K562 (cell line): Measurements from ENCODE around the gene ASPRV1. TPM values are rescaled to one million over a fixed set of nuclear protein-coding genes. Genes with fewer than 3 reads are reported as not detected.

Experiments
- ATAC-seq: fragments of 200-7000 bp; cut with Tn5 transposase; 3 replicates; pipeline ENCODE4 v1.9.1; 2020; ENCODE audit warnings: moderate library complexity
- BruUV-seq: library from RNA; stranded (reverse); fragments of 400-500 nt; replicated peaks from 2 replicates; lab custom pipeline; 2021; lab: Mats Ljungman, UMichigan
- CTCF ChIA-PET: fragments of 300-600 bp; formaldehyde crosslinking; extraction: SDS; loops from one replicate; lab custom pipeline; 2021; ENCODE audit warnings: low intra/inter-chr PET ratio; lab: Yijun Ruan, JAX
- POLR2A ChIA-PET: fragments of 300-600, 350-650 bp; sonication (Branson Sonifier 250); formaldehyde crosslinking; extraction: SDS; loops from one replicate; lab custom pipeline; 2021; ENCODE audit warnings: antibody characterized with exemption, inconsistent platforms; lab: Yijun Ruan, JAX
- DNase-seq, 4 experiments: peaks; one replicate each; pipeline versions ENCODE4 v3.0.0 to v3.0.0-alpha.2; 2011 to 2018; ENCODE audit warnings: low spot score in 3 of 4, mixed read lengths in 3 of 4; ENCODE audit errors: extremely low read depth in 1 of 4
- FAIRE-seq: peaks from 2 replicates; lab custom pipeline; 2011; peaks lifted over from hg19 to GRCh38; lab: Jason Lieb, UNC
- H2AFZ ChIP-seq: 2 replicates; pipeline ENCODE4 v1.6.0; 2011; ENCODE audit warnings: low read depth, low read length, control low read depth, inconsistent platforms
- H3K27ac ChIP-seq: fragments of 200-600 bp; 3 replicates; pipeline ENCODE4 v1.8.0; 2011; ENCODE audit warnings: low read depth, mild to moderate bottlenecking, control low read depth, inconsistent platforms, low read length, moderate library complexity, mixed read lengths; ENCODE audit errors: extremely low read depth
- H3K27me3 ChIP-seq, 2 experiments: fragments of 300-600 bp in 1 of 2; 2 replicates in 1 of 2; 3 replicates in 1 of 2; pipeline versions ENCODE4 v1.6.0 to v1.8.0; 2011; ENCODE audit warnings: inconsistent platforms in 2 of 2, low read length in 2 of 2, mild to moderate bottlenecking in 1 of 2, mixed read lengths in 1 of 2, moderate library complexity in 1 of 2; ENCODE audit not compliant: control insufficient read depth in 2 of 2, insufficient read depth in 2 of 2
- H3K36me3 ChIP-seq: fragments of 300-600 bp; 3 replicates; pipeline ENCODE4 v1.8.0; 2011; ENCODE audit warnings: mild to moderate bottlenecking, low read length, inconsistent platforms; ENCODE audit not compliant: control insufficient read depth, insufficient read depth
- H3K4me1 ChIP-seq, 2 experiments: fragments of 200-600 bp in 1 of 2; replicated peaks in 1 of 2; 2 replicates in 1 of 2; 3 replicates in 1 of 2; pipeline versions ENCODE4 v1.5.1 to v1.8.0; 2011; ENCODE audit warnings: inconsistent platforms in 2 of 2, low read length in 2 of 2, mild to moderate bottlenecking in 1 of 2, mixed read lengths in 1 of 2, moderate library complexity in 1 of 2; ENCODE audit not compliant: control insufficient read depth in 2 of 2, insufficient read depth in 2 of 2
- H3K4me2 ChIP-seq: 2 replicates; pipeline ENCODE4 v1.6.1; 2011; ENCODE audit warnings: low read length, control low read depth, inconsistent platforms, mixed read lengths; ENCODE audit not compliant: insufficient read depth
- H3K4me3 ChIP-seq: fragments of 200-600 bp; sonication (generic), shearing (Covaris generic); 2 replicates; pipeline ENCODE4 v1.5.1; 2016; ENCODE audit warnings: control low read depth, inconsistent platforms
- H3K79me2 ChIP-seq: fragments of 200-600 bp; 3 replicates; pipeline ENCODE4 v1.8.0; 2011; ENCODE audit warnings: low read length, inconsistent platforms; ENCODE audit not compliant: control insufficient read depth, insufficient read depth
- H3K9ac ChIP-seq, 2 experiments: 2 replicates each; pipeline versions ENCODE4 v1.6.0 to v1.6.1; 2011; ENCODE audit warnings: low read depth in 2 of 2, low read length in 2 of 2, control low read depth in 1 of 2, inconsistent platforms in 1 of 2, mild to moderate bottlenecking in 1 of 2, mixed read lengths in 1 of 2; ENCODE audit not compliant: insufficient read depth in 1 of 2
- H3K9me1 ChIP-seq: one replicate; pipeline ENCODE4 v1.6.0; 2011; ENCODE audit warnings: inconsistent platforms, mild to moderate bottlenecking, low read length, moderate library complexity; ENCODE audit not compliant: control insufficient read depth, insufficient read depth
- H3K9me3 ChIP-seq: replicated peaks from 2 replicates; pipeline ENCODE4 v1.5.1; 2011; ENCODE audit warnings: low read depth, low read length, inconsistent platforms; ENCODE audit not compliant: control insufficient read depth, insufficient read depth
- H4K20me1 ChIP-seq: replicated peaks from 2 replicates; pipeline ENCODE4 v1.6.1; 2011; ENCODE audit warnings: low read length, inconsistent platforms, mixed read lengths; ENCODE audit not compliant: control insufficient read depth, insufficient read depth
- BRD9 ChIP-seq: fragments of 450-650 bp; IDR thresholded peaks from 2 replicates; pipeline ENCODE4 v1.6.1; 2018; ENCODE audit warnings: low read depth; ENCODE audit not compliant: partially characterized antibody
- DMBX1 ChIP-seq: fragments of 250-450 bp; sonication (Bioruptor Pico); IDR thresholded peaks from 2 replicates; pipeline ENCODE4 v1.8.0; 2022; ENCODE audit warnings: inconsistent platforms, mild to moderate bottlenecking, moderate library complexity, borderline replicate concordance
- ELK1 ChIP-seq: sonication (generic); formaldehyde crosslinking; IDR thresholded peaks from 2 replicates; pipeline ENCODE4 v1.8.1; 2022; ENCODE audit warnings: missing genetic modification reagents
- ESRRA ChIP-seq: fragments of 450-650 bp; IDR thresholded peaks from 2 replicates; pipeline ENCODE4 v1.6.1; 2014; ENCODE audit warnings: low read depth, mild to moderate bottlenecking, moderate library complexity, borderline replicate concordance
- MAZ ChIP-seq, 2 experiments: fragments of 450-650 bp in 1 of 2; sonication (generic) in 1 of 2; formaldehyde crosslinking; IDR thresholded peaks in 1 of 2; conservative IDR thresholded peaks in 1 of 2; 2 replicates each; pipeline versions ENCODE4 v1.4.0 to v1.5.0; 2020; ENCODE audit warnings: mild to moderate bottlenecking in 1 of 2, missing genetic modification reagents in 1 of 2
- MIER1 ChIP-seq: fragments of 450-650 bp; IDR thresholded peaks from 2 replicates; pipeline ENCODE4 v1.6.1; 2016; ENCODE audit warnings: antibody characterized with exemption, mild to moderate bottlenecking, low read depth
- NR2C1 ChIP-seq, 2 experiments: fragments of 450-650 bp; IDR thresholded peaks; 2 replicates each; pipeline ENCODE4 v1.6.1; 2017; ENCODE audit warnings: mild to moderate bottlenecking in 2 of 2, antibody characterized with exemption in 1 of 2, inconsistent platforms in 1 of 2, missing compliant biosample characterization in 1 of 2, missing genetic modification characterization in 1 of 2
- NR2C2 ChIP-seq, 2 experiments: fragments of 200-800 bp in 1 of 2; sonication (Bioruptor generic) in 1 of 2; sonication (generic) in 1 of 2; formaldehyde crosslinking in 1 of 2; IDR thresholded peaks; 2 replicates each; pipeline versions ENCODE4 v1.6.1 to v1.8.0; 2016 to 2022; ENCODE audit warnings: mild to moderate bottlenecking in 1 of 2, missing compliant biosample characterization in 1 of 2, missing genetic modification characterization in 1 of 2, missing genetic modification reagents in 1 of 2
- PBX2 ChIP-seq, 2 experiments: IDR thresholded peaks in 1 of 2; conservative IDR thresholded peaks in 1 of 2; 2 replicates each; pipeline ENCODE4 v1.6.1; 2016; ENCODE audit warnings: low read depth in 2 of 2, mild to moderate bottlenecking in 1 of 2, missing compliant biosample characterization in 1 of 2, missing genetic modification characterization in 1 of 2, moderate library complexity in 1 of 2
- RHOXF2B ChIP-seq: fragments of 250-450 bp; sonication (Bioruptor Pico); conservative IDR thresholded peaks from 2 replicates; pipeline ENCODE4 v1.5.1; 2021
- SIN3A ChIP-seq, 2 experiments: fragments of 150-350 bp in 1 of 2; IDR thresholded peaks; 2 replicates each; pipeline ENCODE4 v1.6.1; 2011 to 2016; ENCODE audit warnings: borderline replicate concordance in 2 of 2, low read depth in 2 of 2, low read length in 2 of 2, mild to moderate bottlenecking in 2 of 2, moderate library complexity in 2 of 2; ENCODE audit not compliant: control insufficient read depth in 1 of 2
- SNIP1 ChIP-seq: fragments of 450-650 bp; IDR thresholded peaks from 2 replicates; pipeline ENCODE4 v1.7.1; 2017; ENCODE audit warnings: low read depth, mild to moderate bottlenecking
- TCF15 ChIP-seq: fragments of 250-450 bp; sonication (Bioruptor Pico); IDR thresholded peaks from 2 replicates; pipeline ENCODE4 v1.8.0; 2022; ENCODE audit warnings: moderate library complexity, mild to moderate bottlenecking, inconsistent platforms
- ZNF311 ChIP-seq: fragments of 250-450 bp; sonication (Bioruptor Pico); IDR thresholded peaks from 2 replicates; pipeline ENCODE4 v1.4.0; 2020; ENCODE audit warnings: mild to moderate bottlenecking, moderate library complexity
- WGBS: fragments of 100-300 bp; shearing (Covaris generic); methylation state at CpG from one replicate; pipeline ENCODE4 v1.1.6; 2016; ENCODE audit warnings: low coverage, mixed read lengths; ENCODE audit not compliant: insufficient coverage; ENCODE audit errors: missing lambda C conversion rate; 5-methylcytosine and 5-hydroxymethylcytosine counted together
- in situ Hi-C: fragments of 300-500 bp; cut with MboI; formaldehyde crosslinking; loops from 4 replicates; pipeline ENCODE4 v1.15.0; 2018; ENCODE audit warnings: inconsistent platforms, mixed read lengths
- intact Hi-C: fragments of 100-400 bp; cut with micrococcal nuclease; formaldehyde crosslinking; loops from 2 replicates; pipeline ENCODE4 v1.14.2; 2022
- polyA plus RNA-seq, 8 experiments: library from polyadenylated mRNA; depleted of rRNA in 4 of 8; stranded (reverse) in 5 of 8; unstranded in 3 of 8; fragments of >200 nt; fragmentation: Nextera tagmentation in 2 of 8; fragmentation: Illumina TruSeq in 1 of 8; extraction: Ambion mirVana in 2 of 8; extraction: Trizol in 1 of 8; gene quantifications; 2 replicates each; pipeline versions ENCODE4 v1.2.1 to v1.2.3, GENCODE V29; 2011 to 2014; ENCODE audit warnings: inconsistent platforms in 1 of 8, missing spikeins in 1 of 8
- total RNA-seq, 7 experiments: library from RNA; depleted of rRNA in 6 of 7; stranded (reverse); fragments of >200 nt in 6 of 7; fragmentation: Illumina TruSeq in 2 of 7; extraction: Trizol in 2 of 7; gene quantifications; 2 replicates each; pipeline versions ENCODE4 v1.2.1 to v1.2.3, GENCODE V29; 2011 to 2021; ENCODE audit warnings: low replicate concordance in 1 of 7

Gene ASPRV1
- total and polyA plus RNA-seq, 9 of the 15 experiments (the other 6 are each of a cell fraction or from before 2014, with no cell fraction given), result 0.17 to 0.72 (median 0.47) TPM; not detected in 1

GRCh38 chr2:69947325-69947931 is 14.0 kb downstream of the ASPRV1 start:
- Histone ChIP-seq H3K36me3 (peaks cover 12% of the 10 kb centered on the region; the same call in 2 of the 3 replicates), H3K27ac (peak overlapping the region; percentile 54), H3K79me2 (no peaks in the 10 kb centered on the region), H3K9ac (peak overlapping the region; percentile 15 to 56; a peak in 3 of 4 replicates), H3K9me1 (no peaks in the 10 kb centered on the region)
- CTCF ChIA-PET, result no interaction called here
- intact Hi-C loops, result no loop called here
- 59% methylated on average over 4 of the region's 4 CpGs for whole genome bisulfite sequencing
- TF ChIP-seq ZNF311 (CRISPR knock-in tag) (0 out of 2 replicates have a peak, but pooled peaks have one; percentile 53), RHOXF2B (no peak), ESRRA (peak; percentile 44; the same call in 1 of the 2 replicates), MAZ (CRISPR knock-in tag; conservative IDR thresholded peaks at IDR 0.05 in 1 of 2, IDR thresholded peaks at IDR 0.05 in 1 of 2) (no peak), ELK1 (CRISPR knock-in tag) (no peak), TCF15 (CRISPR knock-in tag) (no peak), BRD9 (peak; percentile 9), SIN3A (IDR thresholded peaks at IDR 0.05; ENCODE audit: borderline replicate concordance in 2 of 2, control insufficient read depth in 1 of 2, low read depth in 2 of 2, low read length in 2 of 2) (no peak), SNIP1 (no peak), PBX2 (CRISPR knock-in tag; IDR thresholded peaks at IDR 0.05; ENCODE audit: low read depth) (no peak), PBX2 (tag; conservative IDR thresholded peaks at IDR 0.05; ENCODE audit: low read depth) (no peak), DMBX1 (CRISPR knock-in tag) (0 out of 2 replicates have a peak, but pooled peaks have one; percentile 23), MIER1 (no peak), NR2C2 (CRISPR knock-in tag; IDR thresholded peaks at IDR 0.05) (no peak), NR2C2 (tag; IDR thresholded peaks at IDR 0.05) (0 out of 2 replicates have a peak, but pooled peaks have one; percentile 8), NR2C1 (IDR thresholded peaks at IDR 0.05) (no peak), NR2C1 (tag; IDR thresholded peaks at IDR 0.05) (0 out of 2 replicates have a peak, but pooled peaks have one; percentile 20)
- TF ChIP-seq, all 486 proteins: peak for 6
- POLR2A ChIA-PET, result interaction anchor here (0.5 to 1.4 kb wide), 3 partner anchors 13 to 138 kb away, joined by 3 read pairs; no protein-coding TSS in a partner anchor
- ATAC-seq, result no peak
- Histone ChIP-seq H3K4me3 (no peak overlapping the region), H2AFZ (peak overlapping the region; percentile 89), H3K9me3 (no peaks in the 10 kb centered on the region), H3K4me2 (no peak overlapping the region), H3K4me1 (peaks cover 21 to 44% of the 10 kb centered on the region in 2 experiments), H4K20me1 (no peaks in the 10 kb centered on the region), H3K27me3 (no peaks in the 10 kb centered on the region)
- in situ Hi-C loops, result no loop called here
- BruUV-seq, result no TSS peak
- no peak for DNase-seq
- FAIRE-seq, result peak; percentile 59
